GM19452 (cell line): Measurements from ENCODE around the gene PAX3.

Experiments
- ATAC-seq: cut with Tn5 transposase; IDR thresholded peaks from one replicate; pipeline ENCODE4 v1.9.1; 2021; ENCODE audit not compliant: unreplicated experiment

The PAX3 gene

DNA sequence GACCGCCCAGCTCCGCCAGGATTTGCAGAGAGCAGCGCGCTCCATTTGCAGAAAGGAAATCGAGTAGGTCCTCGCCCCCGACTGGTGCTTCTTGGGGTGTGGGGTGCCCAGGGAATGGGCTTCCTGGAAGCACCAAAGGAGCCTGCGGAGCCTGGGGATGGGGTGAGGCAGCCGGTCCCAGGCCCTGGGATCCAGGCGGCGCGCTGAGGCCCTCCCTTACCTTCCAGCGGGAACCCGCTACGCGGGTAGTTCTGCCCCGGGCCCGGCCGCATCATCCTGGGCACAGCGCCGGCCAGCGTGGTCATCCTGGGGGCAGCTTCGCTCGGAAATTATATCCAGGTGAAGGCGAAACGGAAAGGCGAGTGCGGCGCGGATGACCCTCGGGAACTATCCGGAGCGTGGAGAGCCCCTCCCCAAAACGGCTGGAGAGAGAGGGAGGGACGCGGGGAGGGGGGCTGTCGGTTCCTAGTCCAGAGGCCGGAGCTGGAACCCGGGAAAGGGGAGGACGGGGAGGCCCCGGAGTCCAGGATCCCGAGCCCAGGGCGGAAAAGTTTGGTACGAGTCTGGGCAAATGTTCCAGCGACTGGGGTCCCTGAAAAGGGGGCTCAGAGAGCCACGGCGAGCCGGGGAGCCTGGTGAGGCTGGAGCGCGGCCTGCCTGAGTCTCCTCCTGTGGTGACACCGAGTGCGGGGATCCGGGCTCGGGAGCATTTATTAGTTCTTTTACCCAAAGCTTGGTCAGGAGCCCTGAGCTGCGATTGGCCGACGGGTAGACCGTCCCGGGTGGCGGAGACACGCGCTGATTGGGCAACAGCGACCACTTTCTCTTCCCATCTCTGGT is at the start of gene PAX3:
TSS of gene PAX3 (minus strand) at position 688 of the 840 bp plus-strand sequence. CDS start at position 305, 383 bp downstream.
- ATAC-seq = no peak

DNA sequence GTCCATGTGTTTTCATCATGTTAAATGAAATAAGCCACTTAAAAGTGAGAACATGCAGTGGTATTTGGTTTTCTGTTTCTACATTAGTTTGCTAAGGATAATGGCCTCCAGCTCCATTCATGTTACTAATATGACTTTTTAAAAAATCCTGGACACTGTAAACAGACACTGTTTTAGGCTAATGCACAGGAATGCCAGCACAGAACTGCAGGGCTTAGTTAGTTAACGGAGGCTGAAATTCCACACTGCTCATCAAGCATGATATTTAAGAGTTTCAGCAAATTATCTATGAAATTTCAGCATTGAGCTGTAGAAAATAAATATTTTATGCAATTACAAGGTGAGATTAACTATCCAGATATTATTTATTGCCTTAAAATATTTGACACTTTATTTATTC is 42.5 kb upstream of the PAX3 start:
- no peak for ATAC-seq

DNA sequence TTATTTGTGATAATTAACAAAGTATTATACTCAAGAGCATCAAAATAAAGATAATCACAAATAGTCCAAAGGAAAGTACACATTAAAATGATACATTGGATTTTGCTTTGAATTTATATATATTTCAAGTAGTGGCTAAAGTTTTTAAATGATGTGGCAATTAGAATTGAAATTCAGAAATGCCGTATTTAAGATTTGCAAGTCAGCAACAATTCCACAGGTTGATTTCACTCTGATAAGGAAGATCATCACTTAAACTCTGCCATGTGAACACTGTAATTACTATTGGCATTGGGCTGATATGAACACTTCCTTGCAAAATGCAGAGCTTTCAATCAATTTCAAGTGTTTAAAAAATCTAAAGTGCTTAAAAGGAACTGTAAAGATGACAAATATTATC is 39.6 kb upstream of the PAX3 start:
- ATAC-seq = no peak

DNA sequence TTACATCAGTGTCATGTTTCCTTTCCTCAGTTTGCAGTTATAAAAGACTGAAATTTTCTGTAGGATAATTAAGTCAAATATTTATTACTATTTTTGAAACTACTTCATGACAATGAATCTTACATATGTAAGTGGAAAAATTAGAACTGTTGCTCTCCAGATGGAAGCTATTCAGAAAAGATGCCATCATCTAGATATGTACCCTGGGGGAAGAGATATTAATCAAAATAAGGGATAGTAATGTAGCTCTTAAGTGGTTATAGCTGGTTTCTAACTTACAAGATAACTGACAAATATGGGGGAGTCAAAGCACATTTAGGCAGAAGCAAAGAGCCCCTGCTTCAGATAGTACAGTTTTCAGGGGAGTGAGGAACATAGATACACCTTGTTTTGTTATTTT is 38.1 kb upstream of the PAX3 start:
- ATAC-seq = no peak

DNA sequence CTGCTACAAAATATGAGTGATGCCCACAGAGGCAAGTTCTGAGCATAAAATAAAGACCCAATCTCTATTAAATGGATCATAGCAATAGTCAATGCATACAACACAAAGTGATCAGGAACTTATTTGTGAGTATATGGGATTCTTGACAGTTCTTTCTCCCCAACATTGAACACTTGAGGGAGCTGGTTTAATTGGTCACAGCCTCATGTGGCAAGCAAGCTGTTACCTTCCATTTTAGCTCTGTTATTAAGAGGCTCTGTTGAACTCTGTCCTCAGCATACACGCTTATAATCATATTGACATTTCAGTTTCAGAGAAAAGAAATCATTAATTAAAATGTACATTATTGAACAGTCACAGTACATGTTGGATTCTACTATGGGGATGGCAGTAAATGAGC is 37.6 kb upstream of the PAX3 start:
- no peak for ATAC-seq

DNA sequence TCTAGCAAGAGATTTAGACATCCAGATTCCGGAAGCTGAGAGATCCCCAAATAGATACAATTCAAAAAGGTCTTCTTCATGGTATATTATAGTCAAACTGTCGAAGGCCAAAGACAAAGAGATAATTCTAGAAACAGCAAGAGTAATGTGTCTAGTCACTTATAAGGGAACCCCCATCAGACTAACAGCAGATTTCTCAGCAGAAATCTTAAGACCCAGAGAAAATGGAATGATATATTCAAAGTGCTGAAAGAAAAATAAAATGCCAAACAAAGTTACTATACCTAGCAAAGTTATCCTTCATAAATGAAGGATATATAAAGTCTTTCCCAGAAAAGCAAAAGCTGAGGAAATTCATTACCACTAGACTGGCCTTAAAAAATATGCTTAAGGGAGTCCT is 36.1 kb upstream of the PAX3 start:
- ATAC-seq = no peak

DNA sequence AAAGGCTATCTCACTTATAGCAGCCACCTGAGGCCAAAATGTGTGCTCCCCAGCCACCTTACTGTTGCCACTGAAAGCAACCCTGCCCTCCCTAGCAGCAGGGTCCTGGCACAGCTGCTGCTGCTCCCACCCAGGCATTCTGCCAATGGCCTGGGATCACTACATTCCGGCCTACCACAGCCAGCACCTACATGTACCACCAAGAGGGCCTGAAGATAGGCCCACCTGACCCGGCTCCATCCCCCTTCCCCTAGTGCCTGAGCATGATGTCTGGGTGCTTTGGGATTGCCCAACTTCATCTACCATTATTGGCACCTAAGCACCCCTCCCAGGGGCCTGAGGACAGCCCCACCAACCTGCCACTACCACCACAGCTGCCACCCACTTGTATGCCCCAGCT is 34.6 kb upstream of the PAX3 start:
- ATAC-seq = no peak

DNA sequence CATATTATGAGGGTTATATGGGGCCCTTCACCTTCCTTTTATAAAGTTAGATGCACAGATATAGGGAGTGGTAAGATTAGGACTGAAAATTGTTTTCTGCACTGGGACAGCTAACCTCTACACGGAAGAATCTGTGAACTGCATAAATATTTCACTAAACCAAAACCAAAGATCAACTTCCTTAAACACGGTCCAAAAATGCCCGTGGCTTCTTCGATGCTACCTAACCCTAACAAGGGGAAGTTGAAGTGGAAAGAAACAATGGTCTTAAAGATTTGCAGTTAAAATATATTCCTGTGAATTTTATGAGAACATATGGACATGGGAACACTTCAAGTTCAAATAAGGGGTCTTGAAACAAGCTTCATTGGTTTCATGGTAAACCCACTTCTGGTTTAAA is 33.3 kb upstream of the PAX3 start:
- ATAC-seq = no peak

DNA sequence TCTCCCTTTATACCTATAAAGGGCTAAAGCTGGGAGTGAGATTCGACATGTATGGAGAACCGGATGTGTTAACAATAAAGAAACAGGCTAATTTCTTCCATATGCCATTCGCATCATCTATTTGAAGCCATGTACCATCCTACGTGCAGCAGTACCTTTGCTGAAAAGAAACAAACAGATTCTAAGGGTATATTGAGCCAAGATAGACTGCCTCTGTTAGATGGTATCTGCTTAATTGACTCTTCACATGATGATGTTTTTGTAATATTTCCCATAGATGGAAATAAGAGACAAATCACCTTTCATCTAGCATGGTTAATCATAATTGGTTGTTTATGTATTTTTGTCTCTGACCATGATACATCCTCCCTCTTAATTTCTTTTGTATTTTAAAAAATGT is 32.1 kb upstream of the PAX3 start:
- ATAC-seq = no peak

DNA sequence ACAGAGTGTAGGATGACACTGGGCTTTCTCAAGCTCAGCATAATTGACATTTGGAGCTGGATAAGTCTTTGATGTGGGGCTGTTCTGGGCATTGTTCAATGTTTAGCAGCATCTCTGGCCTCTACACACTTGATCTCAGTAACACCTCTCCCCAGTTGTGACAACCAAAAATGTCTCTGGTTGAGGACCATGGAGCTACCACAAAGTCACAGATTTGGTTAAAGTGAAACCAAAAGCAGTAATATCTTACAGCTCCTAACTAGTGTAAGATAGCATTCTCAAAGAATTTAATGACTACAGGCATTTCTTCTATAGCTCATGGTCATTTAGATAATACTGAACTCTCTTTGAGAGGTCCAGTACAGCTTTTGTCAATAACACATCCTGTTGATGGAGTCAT is 23.4 kb upstream of the PAX3 start:
- ATAC-seq = peak; percentile 29

DNA sequence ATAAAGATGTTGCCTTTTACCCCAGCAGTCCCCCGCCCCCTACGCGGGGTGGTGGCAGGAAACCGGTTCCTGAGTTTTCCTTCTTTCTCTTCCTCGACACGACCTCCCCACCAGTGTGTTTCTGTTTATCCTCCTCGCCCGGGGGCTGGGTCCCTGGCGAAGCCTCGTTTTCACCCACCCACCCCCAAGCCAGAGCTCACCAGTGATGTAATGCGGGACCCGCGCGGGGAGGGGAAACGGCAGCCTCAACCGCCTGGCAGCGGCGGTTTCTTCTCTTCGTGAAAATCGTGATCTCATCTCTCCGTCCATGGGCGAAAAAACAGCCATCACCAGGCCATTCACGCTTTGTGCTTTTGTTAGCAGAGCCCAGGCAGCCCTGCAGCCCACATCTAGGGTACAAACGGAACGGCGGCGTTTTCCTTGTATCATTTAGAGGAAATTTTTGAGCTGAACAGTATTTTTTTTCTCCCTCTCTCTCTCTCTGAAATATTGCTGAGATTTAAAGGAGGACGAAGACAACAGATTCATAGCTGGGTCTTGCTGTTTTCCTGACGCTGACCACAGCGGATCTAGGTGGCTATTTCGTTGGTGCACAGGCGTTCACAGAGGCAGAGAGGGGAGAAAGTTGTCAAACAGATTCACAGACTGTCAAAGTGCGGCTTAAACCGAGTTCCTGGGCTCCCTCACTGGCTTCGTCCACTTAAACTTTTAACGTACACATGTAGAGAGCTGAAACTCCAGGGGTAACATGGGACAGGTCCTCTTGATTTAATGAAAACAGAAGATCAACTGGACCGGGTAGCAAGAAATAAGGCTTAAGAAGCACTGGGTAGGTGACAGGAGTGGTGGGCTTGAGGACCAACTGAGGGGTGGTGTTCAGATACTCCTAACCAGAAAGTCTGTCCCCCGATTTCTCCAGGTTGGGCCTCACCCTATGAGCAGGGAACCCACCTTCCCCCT is 21.9 kb upstream of the PAX3 start:
- no peak for ATAC-seq

DNA sequence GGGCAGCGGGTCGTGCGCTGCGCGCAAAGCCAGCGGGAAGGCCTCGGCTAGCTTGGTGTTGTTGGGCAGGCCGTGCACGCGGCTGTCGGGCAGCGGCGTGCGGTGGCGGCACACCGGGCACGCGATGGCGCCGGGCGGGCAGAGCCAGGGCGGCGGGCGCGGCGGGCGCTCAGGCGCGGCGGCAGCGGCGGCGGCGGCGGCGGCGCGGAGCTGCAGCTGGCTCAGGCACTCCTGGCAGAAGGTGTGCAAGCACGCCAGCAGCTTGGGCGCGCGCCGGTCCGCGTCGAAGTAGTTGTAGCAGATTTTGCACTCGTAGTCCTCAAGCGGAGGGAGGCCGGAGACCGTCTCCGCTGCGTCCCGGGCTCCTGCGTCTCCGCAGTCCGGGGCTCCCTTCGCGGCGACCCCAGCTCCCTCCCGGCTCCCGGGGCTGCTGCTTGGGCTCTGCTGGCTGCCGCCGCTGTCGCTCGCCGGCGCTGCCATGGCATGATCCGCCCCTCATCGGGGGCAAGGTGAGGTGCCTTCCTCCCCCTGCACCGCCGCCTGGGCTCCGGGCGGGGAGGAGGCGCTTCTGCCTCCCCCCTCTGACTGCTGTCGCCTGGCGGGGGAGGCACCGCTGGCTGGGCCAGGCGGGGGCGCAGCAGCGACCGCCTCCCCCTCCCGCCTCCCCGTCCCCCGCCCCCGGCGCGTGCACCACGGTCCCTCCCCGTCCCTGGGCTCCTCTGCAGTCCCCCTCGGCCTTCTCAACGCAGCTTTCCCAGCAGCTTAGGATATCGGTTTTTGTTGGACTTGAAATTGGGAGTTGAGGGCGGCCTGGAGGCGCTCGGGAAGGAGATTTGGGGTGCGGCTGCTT is 21.0 kb upstream of the PAX3 start:
- ATAC-seq = peak; percentile 45

DNA sequence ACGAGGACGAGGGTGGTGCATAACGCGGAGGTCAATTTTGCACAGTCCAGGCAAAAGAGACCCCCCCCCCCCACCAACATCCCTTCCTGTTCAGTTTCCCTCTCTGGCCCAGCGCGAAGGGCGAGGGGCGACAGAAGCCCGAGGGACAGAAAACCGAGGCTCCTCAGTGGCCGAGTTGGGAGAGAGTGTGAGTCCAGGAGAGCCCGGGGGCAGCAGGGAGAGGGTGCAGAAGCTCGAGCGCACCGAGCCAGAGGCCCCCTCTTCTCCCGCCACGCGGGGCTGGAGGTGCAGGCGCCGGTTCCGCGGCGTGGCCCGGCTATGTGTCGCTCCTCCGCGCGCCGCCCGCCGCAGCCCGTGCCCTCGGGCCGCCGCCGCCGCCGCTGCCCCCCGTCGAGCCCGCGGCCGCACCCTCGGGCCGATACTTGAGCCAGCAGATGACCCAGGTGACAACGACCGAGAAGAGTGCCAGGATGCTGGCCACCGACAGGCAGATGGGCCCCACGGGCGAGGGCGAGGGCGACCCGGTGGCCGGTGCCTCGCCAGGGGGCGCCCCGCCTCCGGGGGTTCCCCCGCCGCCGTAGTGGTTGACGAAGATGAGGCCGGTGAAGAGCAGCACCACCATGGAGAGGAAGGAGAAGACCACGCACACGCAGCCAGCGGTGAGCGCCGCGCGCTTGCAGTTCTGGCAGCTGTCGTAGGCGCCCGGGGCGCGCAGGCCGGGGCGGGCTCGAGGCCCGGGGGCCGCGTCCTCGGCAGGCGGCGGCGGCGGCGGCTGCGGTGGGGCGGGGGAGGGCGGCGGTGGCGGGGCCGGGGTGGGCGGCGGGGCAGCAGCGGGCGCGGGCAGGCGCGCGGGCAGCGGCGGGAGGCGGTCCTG is 20.2 kb upstream of the PAX3 start:
- ATAC-seq = peak; percentile 40

DNA sequence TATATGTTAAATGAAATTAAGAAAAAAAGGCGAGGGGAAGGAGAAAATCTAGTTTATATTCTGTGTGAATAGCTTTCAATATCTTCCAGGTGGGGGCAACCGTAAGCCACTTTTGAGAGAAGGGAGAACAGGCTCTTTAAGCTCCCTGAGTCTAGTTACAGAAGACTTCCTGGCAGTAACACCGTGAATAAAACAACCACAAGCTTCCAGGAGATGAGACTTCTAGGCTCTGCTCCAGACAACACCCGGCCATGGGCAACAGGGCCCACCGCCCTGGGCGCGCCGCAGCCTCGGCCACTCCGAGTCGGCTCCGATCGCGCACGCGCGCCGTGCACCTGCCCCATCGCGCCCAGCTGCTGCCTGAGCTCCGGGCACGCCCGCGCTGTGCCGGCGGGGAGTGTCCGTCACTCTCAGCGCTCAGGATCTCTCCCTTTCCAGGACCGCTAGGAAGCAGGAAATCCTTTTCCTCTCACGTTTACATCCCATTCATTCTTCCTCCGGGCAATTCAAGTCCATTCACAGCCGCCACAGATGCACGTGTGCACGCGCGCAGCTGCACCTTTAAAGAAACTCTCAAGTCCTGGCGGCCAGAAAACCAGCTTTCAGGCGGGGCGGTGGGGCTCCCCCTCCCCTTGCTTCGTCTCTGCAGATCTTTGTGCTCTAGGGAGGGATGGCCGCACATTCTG is 19.4 kb upstream of the PAX3 start:
- peak; percentile 54 for ATAC-seq

DNA sequence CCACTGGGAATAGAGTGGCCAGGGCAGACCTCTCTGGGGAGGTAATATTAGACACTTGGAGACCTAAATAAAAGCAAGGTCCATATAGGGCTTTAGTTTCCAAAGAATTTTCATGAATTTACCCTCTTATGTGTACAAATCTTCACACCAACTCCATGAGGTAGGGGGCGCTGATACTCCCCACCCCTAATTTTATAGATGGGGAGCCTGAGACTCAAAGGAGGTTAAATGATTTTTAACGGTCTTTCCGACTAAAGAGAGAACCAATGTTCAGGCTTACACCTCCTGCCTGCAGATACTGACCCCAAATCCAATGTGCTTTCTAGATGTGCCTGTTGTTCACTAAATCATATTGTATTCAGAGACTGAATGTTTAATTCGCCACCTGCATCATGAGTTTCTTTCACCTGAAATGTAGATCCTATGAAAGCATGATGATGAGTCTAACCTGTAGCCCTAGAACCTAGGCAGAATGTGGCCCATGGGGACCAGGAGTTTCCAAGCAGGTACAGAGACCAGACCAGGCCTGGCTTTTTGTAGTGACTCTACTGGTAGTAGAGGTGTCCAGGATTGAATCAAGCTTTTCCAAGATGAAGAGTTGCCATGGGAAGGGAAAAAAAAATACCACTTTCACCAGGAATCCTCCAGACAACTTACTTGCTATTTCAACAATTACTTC is 16.8 kb upstream of the PAX3 start:
- no peak for ATAC-seq

DNA sequence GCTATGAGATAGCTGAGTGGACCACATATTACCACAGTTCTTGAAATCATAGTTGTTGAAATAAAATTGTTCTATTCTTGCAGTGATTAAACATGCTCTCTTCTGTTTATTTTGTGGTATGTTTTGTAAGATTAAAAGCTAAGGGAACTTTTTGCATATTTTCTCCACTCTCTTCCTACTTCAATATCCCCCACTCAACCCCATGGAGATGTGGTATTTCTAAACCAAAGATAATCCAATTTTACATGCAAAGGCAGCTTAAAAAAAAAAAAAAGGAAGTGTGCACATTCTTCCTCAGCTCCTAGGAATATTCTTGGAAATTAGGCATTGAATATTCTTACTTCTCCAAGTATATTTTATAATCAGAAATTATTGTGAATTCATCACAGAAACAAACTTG is 15.0 kb upstream of the PAX3 start:
- no peak for ATAC-seq

DNA sequence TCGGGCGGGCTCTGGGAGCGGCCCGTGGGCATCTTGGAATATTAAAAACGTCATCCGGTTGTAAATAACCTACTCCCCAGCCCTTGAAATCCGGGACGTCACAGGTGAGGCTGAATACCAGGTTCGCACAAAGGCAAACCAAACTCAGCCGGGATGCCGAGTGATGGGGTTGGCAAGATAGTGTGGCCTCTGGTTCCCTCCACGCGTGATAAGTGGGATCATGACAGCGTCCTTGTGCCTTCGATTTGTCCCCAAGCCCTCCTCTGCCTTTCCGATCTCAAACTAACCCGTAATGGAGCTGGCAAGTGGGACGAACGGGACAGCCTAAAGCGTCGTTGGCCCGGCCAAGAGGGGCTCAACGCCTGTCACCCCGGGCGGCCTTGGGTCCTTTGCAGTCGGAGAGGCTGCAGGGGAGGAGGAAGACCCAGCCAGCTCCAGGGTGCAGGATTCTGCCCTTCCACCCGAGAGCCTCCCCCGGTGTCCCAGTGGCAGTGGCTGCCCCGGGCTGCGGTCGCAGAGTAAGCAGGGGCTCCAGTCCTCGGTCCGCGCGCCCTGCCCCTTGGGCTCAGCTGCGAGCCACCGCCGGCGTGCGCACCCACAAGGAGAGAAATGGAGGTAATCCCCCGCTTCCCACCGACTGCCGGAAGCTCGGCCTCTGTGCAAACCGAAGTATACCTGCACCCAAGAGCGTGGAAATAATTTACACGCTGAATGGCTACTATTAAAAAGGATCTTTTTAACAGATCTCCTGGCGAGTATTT is 13.4 kb upstream of the PAX3 start:
- no peak for ATAC-seq

DNA sequence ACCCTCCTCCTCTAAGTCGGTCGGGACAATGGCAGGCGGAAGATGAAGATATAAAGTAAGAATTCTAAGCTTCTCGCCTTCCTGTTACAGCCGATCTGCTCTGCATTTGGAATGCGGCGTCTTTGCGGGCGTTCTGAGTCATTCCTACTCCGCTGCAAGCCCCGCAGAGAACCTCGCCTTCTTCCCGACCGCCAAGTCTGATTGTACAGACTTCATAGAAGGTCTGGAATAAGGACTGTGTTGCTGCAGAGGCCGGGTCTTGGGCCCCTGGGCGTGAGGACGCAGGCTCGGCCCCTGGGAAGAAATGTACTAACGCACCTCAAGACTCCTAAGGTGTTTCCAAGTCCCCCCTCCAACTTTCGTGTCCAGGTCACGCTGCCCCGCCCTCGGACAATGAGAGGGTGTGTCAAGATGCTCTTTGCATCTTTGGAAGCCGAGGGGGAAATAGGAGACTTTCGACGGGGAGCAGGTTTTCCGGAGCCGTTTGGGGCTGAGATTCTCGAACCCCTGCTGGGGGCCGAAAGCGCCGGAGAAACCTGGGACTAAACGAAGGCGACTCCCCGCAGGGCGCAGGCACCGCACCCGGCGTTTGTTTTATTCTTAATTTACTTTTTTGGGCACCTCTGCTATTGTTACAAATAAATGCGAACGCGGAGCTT is 12.7 kb upstream of the PAX3 start:
- no peak for ATAC-seq
